ENCODE results near the gene SZRD1.

GRCh38 chr1:16398371-16398953, 31.4 kb downstream of the SZRD1 start:
- no peak for TF ChIP-seq POLR2A (IDR thresholded peaks at IDR 0.05)
- TF ChIP-seq, protein P1, sequence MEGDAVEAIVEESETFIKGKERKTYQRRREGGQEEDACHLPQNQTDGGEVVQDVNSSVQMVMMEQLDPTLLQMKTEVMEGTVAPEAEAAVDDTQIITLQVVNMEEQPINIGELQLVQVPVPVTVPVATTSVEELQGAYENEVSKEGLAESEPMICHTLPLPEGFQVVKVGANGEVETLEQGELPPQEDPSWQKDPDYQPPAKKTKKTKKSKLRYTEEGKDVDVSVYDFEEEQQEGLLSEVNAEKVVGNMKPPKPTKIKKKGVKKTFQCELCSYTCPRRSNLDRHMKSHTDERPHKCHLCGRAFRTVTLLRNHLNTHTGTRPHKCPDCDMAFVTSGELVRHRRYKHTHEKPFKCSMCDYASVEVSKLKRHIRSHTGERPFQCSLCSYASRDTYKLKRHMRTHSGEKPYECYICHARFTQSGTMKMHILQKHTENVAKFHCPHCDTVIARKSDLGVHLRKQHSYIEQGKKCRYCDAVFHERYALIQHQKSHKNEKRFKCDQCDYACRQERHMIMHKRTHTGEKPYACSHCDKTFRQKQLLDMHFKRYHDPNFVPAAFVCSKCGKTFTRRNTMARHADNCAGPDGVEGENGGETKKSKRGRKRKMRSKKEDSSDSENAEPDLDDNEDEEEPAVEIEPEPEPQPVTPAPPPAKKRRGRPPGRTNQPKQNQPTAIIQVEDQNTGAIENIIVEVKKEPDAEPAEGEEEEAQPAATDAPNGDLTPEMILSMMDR (IDR thresholded peaks at IDR 0.05): no peak
